KMS-11 (cell line): Measurements from ENCODE around the gene FOXRED1.

Experiments used
- H2AFZ ChIP-seq: fragments of 200-600 bp; sonication (generic); 2 replicates; pipeline ENCODE4 v1.6.1; 2016; ENCODE audit warnings: antibody characterized with exemption, mixed run types, low read depth
- H3K27ac ChIP-seq: fragments of 200-600 bp; sonication (generic); 2 replicates; pipeline ENCODE4 v1.6.1; 2016; ENCODE audit warnings: mild to moderate bottlenecking, mixed run types
- H3K27me3 ChIP-seq: fragments of 200-600 bp; sonication (generic); 2 replicates; pipeline ENCODE4 v1.6.1; 2017; ENCODE audit warnings: mild to moderate bottlenecking, low read depth, mixed run types, moderate library complexity; ENCODE audit not compliant: insufficient read depth
- H3K36me3 ChIP-seq: fragments of 200-600 bp; sonication (generic); 2 replicates; pipeline ENCODE4 v1.6.1; 2017; ENCODE audit warnings: mild to moderate bottlenecking, mixed run types; ENCODE audit not compliant: insufficient read depth
- H3K4me1 ChIP-seq: fragments of 200-600 bp; sonication (generic); 2 replicates; pipeline ENCODE4 v1.6.1; 2016; ENCODE audit warnings: mild to moderate bottlenecking, low read depth, mixed run types; ENCODE audit not compliant: poor library complexity, severe bottlenecking
- H3K4me2 ChIP-seq: fragments of 200-600 bp; sonication (generic); 2 replicates; pipeline ENCODE4 v1.7.0; 2016; ENCODE audit warnings: mild to moderate bottlenecking, mixed run types
- H3K4me3 ChIP-seq: fragments of 200-600 bp; sonication (generic); IDR thresholded peaks from 2 replicates; pipeline ENCODE4 v1.6.1; 2017; ENCODE audit warnings: low read depth, low read length, mixed read lengths; ENCODE audit not compliant: insufficient read depth
- H3K79me2 ChIP-seq: fragments of 200-600 bp; sonication (generic); 2 replicates; pipeline ENCODE4 v1.6.1; 2016; ENCODE audit warnings: low read depth, mixed run types; ENCODE audit not compliant: insufficient read depth
- H3K9ac ChIP-seq: fragments of 200-600 bp; sonication (generic); 2 replicates; pipeline ENCODE4 v1.6.1; 2016; ENCODE audit warnings: mild to moderate bottlenecking, mixed run types
- H4K20me1 ChIP-seq: fragments of 200-600 bp; sonication (generic); 2 replicates; pipeline ENCODE4 v1.6.1; 2016; ENCODE audit warnings: mild to moderate bottlenecking, mixed run types; ENCODE audit not compliant: insufficient read depth
- TF ChIP-seq, protein P1 (sequence below): fragments of 200-600 bp; sonication (generic); conservative IDR thresholded peaks from 2 replicates; pipeline ENCODE4 v1.6.1; 2017; ENCODE audit warnings: low read depth, mild to moderate bottlenecking, antibody characterized with exemption, low read length, moderate library complexity, mixed read lengths

Gene FOXRED1

DNA sequence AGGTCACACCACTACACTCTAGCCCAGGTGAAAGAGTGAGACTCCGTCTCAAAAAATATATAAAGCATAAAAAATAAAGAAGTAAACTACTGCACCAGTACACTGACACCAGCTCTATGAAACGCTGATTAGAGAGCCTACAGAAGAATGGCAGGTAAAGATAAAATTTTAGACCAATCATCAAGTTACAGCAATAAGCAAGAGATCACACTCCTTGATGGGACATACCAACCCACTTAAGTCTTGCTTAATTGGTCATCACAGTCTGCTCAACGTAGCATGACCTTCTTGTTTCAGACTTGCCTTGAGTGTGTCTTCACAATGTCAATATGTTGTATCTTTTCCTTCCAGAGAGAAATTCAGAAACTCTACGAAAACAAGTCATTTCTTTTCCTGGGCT, 12.7 kb upstream of the FOXRED1 start:
- Histone ChIP-seq H3K79me2 (no peaks in the 10 kb centered on the region), H3K4me2 (no peak overlapping the region), H4K20me1 (no peaks in the 10 kb centered on the region), H3K4me3 (no peak overlapping the region), H3K27ac (no peak overlapping the region), H3K36me3 (no peaks in the 10 kb centered on the region), H3K4me1 (no peaks in the 10 kb centered on the region), H3K27me3 (no peaks in the 10 kb centered on the region), H2AFZ (no peak overlapping the region), H3K9ac (no peak overlapping the region)
- TF ChIP-seq, protein P1, sequence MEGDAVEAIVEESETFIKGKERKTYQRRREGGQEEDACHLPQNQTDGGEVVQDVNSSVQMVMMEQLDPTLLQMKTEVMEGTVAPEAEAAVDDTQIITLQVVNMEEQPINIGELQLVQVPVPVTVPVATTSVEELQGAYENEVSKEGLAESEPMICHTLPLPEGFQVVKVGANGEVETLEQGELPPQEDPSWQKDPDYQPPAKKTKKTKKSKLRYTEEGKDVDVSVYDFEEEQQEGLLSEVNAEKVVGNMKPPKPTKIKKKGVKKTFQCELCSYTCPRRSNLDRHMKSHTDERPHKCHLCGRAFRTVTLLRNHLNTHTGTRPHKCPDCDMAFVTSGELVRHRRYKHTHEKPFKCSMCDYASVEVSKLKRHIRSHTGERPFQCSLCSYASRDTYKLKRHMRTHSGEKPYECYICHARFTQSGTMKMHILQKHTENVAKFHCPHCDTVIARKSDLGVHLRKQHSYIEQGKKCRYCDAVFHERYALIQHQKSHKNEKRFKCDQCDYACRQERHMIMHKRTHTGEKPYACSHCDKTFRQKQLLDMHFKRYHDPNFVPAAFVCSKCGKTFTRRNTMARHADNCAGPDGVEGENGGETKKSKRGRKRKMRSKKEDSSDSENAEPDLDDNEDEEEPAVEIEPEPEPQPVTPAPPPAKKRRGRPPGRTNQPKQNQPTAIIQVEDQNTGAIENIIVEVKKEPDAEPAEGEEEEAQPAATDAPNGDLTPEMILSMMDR: no peak

DNA sequence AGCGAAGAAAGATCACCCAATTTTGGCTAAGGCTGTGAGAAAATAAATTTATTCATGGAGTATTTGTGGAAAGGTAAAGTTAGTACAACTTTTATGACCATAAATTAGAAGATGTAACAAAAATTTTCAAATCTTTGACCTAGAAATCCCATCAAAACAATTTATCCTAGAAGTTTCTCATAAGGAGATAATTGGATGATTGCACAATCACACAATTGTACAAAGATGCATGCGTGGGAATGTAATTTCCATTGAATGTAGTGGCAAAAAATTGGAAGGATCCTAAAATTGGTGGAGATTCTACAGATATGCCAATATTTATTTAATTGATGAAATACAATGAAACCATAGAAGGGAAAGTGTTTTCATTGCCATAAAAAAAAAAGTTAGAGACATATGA, 11.8 kb upstream of the FOXRED1 start:
- Histone ChIP-seq H3K27ac (no peak overlapping the region), H2AFZ (no peak overlapping the region), H3K4me3 (no peak overlapping the region), H3K79me2 (no peaks in the 10 kb centered on the region), H3K36me3 (no peaks in the 10 kb centered on the region), H3K27me3 (no peaks in the 10 kb centered on the region), H4K20me1 (no peaks in the 10 kb centered on the region), H3K4me1 (no peaks in the 10 kb centered on the region), H3K9ac (no peak overlapping the region), H3K4me2 (no peak overlapping the region)
- TF ChIP-seq, protein P1: no peak

DNA sequence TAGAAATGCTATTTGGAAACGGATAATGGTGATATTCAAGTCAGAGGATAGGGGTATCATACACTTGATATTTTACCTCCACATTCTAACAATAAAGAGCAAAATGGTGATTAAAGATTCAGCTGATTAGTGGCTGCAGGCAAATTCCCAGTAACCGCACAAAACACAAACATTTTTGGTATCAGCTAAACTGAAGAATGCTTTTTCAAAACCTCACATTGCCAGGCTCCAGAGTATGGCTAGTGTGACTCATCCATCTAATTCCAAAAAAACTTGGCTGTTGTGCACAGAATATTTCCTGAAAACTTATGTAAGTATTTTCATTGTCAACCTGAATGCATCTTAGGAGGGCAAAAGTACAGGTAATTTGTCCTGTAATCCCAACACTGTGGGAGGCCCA, 11.2 kb upstream of the FOXRED1 start:
- Histone ChIP-seq H3K4me3 (no peak overlapping the region), H3K36me3 (no peaks in the 10 kb centered on the region), H3K9ac (no peak overlapping the region), H3K4me1 (no peaks in the 10 kb centered on the region), H3K79me2 (no peaks in the 10 kb centered on the region), H3K27ac (no peak overlapping the region), H3K27me3 (no peaks in the 10 kb centered on the region), H2AFZ (no peak overlapping the region), H4K20me1 (no peaks in the 10 kb centered on the region), H3K4me2 (no peak overlapping the region)
- TF ChIP-seq, protein P1: no peak

DNA sequence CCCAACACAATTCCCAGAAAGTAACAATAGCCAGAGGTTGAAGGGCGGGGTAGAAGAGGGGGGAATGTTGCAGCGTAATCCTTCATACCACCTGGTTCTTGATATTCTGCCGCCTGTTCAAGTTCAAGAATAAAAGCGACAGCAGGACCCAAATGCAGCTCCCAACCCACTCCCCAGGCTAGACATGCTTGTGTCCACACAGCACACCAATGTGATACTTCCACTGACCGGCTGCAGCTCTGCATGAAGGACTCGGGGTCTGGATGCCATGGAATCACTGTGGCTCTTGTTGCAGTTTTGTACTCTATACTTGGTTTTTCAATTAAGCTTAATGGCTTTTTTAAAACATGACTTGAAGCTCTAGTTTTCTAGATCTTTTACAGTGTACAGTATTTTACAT, 6.7 kb upstream of the FOXRED1 start:
- peaks cover 11% of the 10 kb centered on the region for H3K79me2 ChIP-seq
- no peak overlapping the region for H2AFZ ChIP-seq
- no peak overlapping the region for H3K4me2 ChIP-seq
- no peaks in the 10 kb centered on the region for H4K20me1 ChIP-seq
- TF ChIP-seq, protein P1: no peak
- H3K27me3 ChIP-seq: no peaks in the 10 kb centered on the region
- no peaks in the 10 kb centered on the region for H3K36me3 ChIP-seq
- no peak overlapping the region for H3K9ac ChIP-seq
- peaks cover 3% of the 10 kb centered on the region for H3K4me1 ChIP-seq
- no peak overlapping the region for H3K27ac ChIP-seq
- H3K4me3 ChIP-seq: no peak overlapping the region

DNA sequence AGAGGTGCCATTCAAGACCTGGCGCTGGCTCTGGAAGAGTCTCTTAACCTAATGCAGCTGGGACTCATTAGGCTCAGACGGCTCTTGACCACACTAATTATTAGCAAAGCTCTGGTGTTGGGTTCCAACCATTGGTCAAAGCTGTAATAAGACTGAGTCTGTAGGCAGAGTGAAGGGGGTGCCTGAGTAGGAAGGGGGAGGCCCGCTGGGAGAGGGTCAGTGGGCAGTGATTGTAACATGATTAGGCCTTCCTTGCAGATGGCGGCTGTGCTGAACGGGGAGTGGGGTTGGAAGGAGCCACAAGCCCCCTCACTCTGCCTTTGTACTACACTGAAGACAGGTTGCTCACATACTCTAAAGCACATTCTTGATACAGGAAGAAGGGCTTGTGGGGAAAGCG, 5.5 kb upstream of the FOXRED1 start:
- Histone ChIP-seq H2AFZ (no peak overlapping the region), H4K20me1 (no peaks in the 10 kb centered on the region), H3K4me1 (peaks cover 8% of the 10 kb centered on the region), H3K27me3 (no peaks in the 10 kb centered on the region), H3K4me2 (no peak overlapping the region), H3K9ac (no peak overlapping the region), H3K27ac (no peak overlapping the region), H3K79me2 (peaks cover 23% of the 10 kb centered on the region), H3K4me3 (no peak overlapping the region), H3K36me3 (no peaks in the 10 kb centered on the region)
- TF ChIP-seq, protein P1: no peak
